ENCODE data around the gene MYNN.

The MYNN gene

DNA sequence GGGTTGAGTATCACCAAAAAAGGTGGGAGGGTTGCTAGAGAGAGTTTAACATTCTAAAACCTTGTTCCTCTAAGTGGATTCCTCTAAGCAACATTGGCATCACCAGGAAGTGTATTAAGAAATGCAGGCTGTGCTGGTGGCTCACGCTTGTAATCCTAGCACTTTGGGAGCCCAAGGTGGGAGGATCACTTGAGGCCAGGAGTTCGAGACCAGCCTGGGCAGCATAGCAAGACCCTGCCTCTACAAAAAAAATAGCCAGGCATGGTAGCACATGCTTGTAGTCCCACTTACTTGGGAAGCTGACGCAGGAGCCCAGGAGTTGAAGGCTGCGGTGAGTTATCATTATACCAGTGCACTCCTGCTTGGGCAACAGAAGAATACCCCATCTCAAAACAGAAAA lies 4.6 kb downstream of the MYNN start:
- DNase-seq (ENCODE audit: low read depth, low spot score), result no peak

DNA sequence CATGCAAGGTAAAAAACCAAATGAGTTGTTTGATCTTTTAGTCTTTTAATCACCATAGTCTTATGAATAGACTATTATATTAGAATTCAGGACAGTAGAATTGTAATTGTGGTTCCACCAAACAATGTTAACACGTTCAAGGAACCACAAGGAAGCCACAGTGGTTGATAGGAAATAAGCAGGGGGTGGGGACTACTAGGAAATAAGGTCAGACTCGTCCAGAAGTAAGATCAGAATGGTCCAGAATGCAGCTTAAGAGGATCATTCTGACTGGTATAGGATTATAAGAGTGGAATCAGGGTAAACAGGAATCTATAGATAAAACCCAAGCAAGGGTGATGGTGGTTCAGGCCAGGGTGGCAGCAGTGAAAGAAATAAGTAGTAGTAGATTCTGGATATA lies 7.5 kb downstream of the MYNN start:
- no peak for DNase-seq (ENCODE audit: low read depth, low spot score)

DNA sequence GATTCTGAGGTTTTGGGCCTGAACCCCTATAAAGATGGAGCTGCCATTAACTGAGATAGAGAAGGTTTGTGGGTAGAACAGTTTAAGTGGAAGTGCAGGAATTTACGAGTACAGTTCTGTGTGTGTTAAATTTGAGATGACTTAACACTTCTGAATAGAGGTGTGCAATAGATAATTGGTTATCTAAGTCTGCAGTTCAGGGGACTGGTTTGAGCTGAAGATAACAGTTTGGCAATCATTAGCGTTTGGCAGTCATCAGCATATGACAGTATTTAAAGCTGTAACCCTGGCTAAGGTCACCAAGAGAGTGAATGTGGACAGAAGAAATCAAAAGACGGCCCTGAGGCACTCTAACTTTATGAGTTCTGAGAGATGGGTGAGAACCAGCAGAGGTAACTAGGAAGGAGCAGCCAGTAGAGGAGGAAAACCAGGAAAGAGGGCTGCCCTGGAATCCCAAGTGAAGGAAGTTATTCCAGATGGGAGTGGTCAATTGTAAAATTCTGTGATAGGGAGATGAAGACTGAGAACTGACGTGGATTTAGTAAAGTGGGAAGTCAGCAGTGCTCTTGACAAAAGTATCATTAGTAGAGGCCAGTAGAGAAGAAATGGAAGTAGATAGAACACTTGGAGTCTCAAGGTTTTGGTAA lies 8.1 kb downstream of the MYNN start:
- DNase-seq (ENCODE audit: low read depth, low spot score), result no peak

DNA sequence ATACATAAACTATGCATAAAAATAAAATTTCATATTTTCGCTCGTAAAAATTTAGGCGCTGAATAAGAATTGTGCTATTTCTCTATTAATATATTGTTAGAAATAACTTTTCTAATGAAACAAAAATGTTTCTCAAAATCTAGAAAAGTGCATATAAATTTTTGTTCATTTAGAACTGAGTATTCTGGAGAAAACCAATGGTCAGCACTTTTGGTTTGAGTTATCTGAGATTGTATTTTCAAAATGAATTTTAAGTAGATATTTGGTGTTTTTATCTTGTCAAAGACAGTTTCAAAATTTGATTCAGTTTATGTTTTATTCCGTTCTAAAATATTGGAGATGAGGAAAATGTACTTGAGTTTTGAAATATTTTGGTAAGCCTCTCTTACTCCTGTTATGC lies 13.9 kb downstream of the MYNN start:
- DNase-seq (ENCODE audit: low read depth, low spot score), result no peak

DNA sequence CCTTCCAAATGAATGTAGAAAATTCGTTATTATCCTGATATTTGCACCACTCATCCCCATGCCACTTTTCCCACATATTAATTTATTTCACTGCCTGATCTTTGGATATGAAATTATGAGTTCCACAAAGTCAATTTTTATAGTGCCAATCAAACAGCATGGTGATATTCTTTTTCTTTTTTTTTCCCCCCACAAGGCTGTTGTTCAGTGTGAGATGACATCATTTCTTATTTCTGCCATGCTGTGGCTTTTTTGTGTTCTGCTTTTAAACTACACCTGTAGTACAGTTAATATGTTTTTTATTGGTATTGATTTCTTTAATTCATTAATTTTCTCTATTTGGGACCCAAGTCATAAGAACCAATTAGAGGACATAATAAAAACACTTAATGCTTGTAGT lies 14.6 kb downstream of the MYNN start:
- no peak for DNase-seq (ENCODE audit: low read depth, low spot score)

DNA sequence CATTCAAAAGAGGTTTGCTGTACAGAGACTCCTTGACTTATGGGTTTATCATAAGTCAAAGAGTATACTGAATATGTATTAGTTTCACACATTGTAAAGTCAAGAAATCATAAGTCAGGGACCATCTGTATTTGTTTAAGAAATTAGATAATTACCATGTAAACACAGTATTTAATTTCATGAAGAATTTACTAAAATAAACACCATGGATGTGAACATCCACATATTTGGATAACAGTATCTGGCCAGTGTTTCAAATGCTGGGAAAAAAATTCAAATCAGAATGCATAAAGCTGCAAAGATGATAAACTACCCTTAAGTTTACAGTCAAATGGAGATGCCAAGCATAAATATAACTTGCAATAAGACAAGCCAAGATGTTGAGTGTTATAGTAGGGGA lies 17.0 kb downstream of the MYNN start:
- DNase-seq (ENCODE audit: low read depth, low spot score), result no peak

DNA sequence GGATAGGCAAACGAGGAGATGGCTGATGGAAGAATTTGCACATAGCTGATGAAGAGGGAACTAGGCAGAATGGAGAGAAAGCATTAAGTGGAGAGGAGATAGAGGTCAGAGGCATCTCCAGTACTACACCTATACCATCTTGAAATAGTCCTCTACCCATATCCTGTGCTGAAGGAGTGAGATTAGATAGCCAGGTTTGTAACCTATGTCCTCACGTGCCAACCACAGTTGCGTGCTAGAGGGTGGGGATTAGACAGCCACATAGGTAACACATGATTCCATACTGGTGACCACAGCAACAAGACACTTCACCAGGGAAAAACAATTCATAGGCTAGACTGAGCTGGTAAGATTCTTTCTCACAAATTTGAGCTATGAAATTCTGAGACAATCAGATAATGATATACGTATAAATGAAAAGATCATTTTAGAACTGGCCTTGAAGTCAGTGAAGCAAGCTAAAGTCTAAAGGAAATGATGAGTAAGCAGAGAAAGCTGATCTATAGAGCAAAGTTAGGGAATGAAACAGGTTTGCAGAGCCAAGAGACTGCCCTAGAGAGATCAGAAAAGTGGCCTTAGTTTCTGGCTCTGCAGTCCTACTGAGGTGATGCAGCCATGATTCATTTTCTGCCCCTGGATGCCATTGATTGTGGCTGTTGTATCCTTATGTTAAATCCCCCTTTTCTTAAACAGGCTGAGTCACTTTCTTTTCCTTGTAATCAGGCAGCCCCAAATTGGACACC lies 17.7 kb downstream of the MYNN start:
- no peak for DNase-seq (ENCODE audit: low read depth, low spot score)

DNA sequence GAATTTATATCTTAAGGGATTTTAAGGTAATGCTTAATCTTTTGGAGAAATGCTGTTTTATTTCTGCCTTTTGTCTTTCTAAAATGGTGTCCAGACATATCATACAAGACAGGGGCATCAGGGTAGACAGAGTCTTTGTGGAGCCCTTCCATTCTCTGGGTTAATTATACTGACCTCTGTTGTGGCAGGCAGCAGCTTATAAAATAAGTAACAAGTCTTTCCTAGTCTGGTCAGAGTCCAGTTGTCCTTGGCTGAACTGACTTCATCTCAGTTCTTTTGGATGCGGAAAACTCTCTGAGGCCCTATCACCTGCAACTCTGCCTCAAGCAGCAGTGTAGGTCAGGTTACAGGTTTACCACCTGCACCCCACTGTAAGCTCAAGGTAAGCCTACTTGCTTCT lies 19.2 kb downstream of the MYNN start:
- DNase-seq (ENCODE audit: low read depth, low spot score), result no peak

DNA sequence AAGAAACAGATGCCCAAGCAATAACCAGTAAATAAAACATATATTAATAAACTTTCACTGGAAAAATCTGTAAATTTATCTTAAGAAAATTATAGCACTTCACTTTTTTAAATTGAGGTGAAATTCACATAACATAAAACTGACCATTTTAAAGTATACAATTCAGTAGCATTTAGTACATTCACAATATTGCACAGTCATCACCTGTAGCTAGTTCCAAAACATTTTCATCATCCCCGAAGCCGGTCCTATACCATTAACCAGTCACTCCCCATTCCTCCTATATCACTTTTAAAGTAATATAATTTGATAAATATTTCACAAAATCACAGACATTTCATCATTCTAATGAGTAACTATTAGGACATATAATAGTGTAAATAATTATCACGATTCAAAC lies 31.5 kb downstream of the MYNN start:
- no peak for DNase-seq (ENCODE audit: low read depth, low spot score)

DNA sequence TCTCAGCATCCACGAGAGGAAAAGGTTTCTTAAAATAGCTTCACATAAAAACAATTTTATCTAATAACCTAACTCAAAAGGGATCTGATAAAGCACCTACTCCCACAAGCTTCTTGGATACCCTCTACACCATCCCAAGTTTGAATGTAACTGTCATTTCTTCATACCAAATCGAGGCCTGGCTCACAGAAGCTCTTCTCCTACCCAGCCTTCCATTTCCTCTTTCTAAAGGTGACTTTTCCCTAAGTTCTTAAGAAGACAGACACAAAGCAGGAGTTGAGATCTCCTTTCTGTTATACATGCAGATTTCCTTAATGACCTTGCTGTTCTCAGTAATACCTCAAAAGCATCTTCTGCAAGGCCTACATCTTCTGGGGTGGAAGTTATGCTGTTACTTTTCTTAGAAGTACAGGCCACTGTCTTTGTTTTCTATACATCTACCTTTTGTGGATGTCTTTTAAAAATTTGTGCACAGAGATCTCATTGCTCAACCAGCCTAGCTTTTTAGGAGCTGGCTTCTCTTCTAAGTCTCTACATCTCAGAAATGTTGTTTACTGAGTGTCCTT lies 36.1 kb downstream of the MYNN start:
- no peak for DNase-seq (ENCODE audit: low read depth, low spot score)

DNA sequence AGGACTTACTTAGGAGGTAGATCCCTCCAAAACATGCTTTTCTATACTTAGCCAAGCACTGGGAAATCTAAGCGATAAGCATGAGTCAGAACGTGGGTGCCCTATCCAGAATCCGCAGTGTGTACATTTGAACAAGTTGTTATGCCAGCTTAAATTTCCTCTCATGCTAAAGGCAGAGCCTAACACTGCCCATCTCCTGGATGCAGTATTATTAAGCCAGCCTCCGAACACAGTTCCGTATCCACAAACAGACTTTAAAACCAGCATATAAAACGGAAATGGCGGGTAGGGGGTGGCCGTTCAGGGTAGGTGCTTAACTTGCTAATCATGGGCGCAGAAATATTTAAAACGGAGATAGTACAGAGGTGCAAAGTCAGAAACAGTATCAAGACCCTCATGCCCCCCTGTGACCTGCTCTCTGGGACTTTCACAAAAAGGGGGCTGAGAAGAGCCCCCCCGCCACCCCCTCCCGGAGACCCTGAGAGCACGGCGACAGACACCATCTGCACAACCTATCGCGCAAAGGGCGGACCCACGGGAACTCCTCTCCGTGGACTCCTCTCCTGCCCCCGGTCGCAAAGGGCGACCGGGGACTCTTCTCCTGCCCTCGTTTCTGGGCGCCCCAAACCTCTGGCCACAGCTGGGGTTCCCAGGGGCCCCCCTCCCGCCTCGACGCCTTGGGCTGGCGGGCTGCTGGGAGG lies 38.6 kb downstream of the MYNN start:
- peak; percentile 48 for DNase-seq (ENCODE audit: low read depth, low spot score)

DNA sequence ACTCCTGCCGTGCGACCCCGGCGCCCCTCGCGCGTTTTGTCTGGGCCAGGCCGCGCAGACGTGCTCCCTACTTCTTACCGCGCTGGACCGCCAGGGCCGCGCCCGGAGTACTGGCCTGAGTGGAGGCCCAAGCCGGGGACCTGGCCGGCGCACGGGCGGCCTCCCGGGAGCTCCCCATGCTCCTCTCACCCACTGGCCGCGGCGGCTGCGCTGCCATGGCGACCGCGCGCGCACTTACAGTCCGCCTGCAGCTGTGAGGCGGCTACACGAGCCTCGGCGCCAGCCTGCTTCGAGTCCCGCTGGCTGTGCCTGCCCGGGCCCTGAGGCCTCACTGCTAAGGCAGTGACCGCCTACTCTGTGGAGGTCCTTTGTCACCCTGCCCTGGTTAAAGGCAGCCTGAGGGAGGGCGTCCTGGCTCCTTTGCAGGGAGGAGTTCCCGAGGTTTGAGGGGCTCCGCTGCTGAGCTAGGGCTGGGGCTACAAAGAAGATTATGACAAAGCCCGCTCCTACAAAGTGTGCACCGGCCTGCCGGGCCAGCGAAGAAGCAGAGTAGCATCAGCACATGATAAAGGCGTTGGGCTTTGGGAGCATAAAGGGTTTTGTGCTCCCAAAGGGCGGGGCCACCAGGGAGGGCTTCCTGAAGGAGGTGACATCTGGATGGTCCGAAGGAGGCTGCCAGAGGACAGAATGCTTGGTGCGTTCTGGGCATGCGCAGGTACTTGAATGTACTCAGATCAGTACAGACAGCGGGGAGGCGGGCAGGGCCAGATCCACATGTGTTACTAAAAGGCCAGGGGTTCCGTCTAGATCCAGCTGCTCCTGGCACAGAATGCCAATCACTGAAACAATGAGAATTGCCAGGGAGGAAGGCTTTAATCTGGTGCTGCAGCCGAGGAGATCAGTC lies 39.4 kb downstream of the MYNN start, which contains the start of the genes LRRC34 and LRRIQ4:
Gene LRRC34 (minus strand): TSS at position 573 of the 904 bp plus-strand sequence. CDS start 356 bp downstream, at position 217.
Gene LRRIQ4 (plus strand): TSS at position 539 of the 904 bp plus-strand sequence. CDS start 9,052 bp downstream, outside the sequence.
- DNase-seq (ENCODE audit: low read depth, low spot score), result peak; percentile 27

DNA sequence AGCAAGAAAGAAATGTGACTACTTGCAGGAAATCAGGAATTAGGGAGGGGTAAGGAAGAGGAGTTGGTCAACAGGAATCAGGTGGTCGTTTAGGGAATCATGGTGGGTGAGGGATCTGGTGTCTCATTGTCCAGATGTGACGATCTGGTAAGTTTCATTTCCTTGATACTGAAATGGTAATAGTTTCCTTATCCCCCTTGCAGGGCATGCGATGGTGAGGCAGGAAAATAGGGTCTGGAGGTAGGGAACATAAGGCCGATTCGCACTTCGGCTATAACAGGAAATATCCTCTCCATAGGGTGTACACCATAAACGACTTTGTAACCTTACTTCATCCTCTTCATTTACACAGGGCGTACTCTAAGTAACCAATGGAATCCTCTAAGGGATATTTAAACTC lies 40.1 kb downstream of the MYNN start:
- DNase-seq (ENCODE audit: low read depth, low spot score), result no peak

DNA sequence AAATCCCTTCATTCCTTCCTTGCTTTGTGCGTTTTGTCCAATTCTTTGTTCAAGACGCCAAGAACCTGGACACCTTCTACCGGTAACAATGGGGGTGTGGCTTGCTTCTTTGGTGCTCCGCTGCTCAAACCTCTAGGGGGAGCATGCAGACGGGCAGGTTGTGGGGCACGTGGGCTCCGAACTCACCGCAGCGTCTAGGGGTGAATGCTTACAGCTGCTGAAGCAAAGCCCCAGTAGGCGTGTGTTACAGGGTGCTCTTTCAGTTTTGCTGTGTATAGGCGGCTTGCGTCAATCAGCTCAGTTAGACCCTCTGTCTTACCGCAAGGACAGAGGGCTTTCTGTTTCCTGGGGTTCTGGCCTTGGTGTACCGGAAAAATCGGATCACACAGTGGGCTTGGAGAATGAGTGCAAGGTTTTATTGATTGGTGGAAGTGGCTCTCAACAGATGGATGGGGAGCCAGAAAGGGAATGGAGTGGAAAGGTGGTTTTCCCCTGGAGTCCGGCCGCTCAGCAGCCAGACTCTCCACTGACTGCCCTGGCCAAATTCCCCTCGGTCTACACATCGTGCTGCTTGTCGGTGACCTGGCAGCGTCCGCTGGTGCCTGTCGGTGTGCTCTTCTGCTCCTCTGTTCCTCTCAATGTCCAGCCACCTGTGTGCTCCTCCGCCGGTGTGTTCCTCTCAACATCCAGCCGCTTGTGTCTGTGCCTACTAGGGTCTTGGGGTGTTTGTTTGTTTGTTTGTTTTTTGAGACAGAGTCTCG lies 40.7 kb downstream of the MYNN start:
- DNase-seq (ENCODE audit: low read depth, low spot score), result no peak

DNA sequence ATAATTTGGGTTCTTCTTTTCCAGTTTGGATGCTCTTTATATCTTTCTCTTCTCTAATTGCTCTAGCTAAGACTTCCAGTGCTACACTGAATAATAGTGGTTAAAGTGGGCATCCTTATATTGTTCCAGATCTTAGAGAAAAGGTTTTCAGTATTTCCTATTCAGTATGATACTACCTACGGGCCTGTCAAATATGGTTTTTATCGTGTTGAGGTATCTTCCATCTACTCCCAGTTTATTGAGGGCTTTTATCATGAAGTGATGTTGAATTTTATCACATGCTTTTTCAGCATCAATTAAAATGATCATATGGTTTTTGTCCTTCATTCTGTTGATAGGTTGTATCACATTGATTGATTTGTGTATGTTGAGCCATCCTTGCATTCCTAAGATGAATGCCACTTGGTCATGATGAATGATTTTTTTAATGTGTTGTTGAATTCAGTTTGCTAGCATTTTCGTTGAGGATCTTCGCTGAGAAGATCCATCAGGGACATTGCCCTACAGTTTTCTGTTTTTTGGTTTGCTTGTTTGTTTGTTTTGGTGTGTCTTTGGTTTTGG lies 42.5 kb downstream of the MYNN start:
- no peak for DNase-seq (ENCODE audit: low read depth, low spot score)

DNA sequence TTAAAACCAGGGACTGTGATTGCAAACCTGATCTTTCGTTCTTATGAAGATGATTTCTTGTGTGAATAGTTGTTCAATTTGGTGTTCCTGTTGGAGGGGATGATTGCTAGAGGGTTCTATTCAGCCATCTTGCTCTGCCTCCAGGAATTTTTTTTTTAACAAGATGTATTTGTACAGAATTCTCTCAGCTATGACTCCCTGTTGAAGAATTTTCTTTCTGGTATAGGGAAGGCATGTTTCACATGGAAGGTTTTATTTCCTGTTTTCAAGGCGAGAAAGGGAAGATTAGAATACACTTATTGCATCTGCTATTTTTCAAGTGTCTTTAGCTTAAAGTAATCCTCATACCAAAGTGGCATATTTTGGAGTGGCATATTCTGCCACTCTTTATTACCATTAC lies 45.1 kb downstream of the MYNN start:
- no peak for DNase-seq (ENCODE audit: low read depth, low spot score)

DNA sequence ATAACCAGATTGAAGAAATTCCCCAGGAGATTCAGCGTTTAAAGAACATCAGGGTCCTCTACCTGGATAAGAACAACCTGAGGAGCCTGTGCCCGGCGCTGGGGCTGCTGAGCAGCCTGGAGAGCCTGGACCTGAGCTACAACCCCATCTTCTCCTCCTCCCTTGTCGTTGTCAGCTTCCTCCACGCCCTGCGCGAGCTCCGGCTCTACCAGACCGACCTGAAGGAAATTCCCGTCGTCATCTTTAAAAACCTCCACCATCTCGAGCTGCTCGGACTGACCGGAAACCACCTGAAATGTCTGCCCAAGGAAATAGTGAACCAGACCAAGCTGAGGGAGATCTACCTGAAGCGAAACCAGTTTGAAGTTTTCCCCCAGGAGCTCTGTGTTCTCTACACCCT lies 48.9 kb downstream of the MYNN start:
- DNase-seq (ENCODE audit: low read depth, low spot score), result no peak

DNA sequence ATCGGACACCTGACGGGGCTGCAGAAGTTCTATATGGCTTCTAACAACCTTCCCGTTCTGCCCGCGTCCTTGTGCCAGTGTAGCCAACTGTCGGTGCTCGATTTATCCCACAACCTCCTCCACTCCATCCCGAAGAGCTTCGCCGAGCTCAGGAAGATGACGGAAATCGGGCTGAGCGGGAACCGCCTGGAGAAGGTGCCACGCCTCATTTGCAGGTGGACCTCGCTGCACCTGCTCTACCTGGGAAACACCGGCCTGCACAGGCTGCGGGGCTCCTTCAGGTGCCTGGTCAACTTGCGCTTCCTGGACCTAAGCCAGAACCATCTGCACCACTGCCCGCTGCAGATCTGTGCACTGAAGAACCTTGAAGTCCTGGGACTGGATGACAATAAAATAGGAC lies 49.3 kb downstream of the MYNN start:
- no peak for DNase-seq (ENCODE audit: low read depth, low spot score)

DNA sequence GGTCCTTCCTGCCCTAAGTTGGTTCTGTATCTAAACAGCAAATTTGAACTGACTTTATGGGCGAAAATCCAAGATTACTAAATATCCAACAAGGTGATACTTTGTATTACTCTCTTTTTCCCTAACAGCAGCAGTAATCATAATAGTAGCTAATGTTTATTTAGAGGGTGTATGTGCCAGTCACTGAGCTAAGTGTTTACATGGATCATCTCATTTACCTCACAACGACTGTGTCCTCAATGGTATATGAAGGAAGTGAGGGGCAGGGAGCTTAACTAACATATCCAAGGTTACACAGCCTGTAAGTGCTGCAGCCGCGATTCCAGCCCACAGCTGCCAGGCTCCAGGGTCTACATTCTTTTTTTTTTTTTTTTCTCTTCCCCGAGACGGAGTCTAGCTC lies 49.8 kb downstream of the MYNN start:
- DNase-seq (ENCODE audit: low read depth, low spot score), result no peak

DNA sequence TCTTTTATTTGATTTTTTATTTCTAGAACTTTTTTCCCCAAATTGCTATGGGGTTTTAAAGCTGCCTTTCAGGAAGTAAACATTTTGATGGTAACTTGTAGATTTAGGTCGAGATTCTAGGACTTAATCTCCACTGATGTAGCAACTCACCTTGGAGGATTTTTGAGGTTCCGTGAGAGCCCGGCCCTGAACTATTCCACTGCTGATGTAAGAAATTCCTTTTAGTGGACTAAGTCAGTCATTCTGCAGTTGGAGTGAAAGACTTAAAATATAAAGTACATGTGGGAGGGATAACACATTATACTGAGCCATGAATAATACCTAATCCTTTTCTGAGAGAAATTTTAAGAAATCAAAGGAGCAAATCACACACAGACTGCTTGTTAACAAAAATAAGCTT lies 52.1 kb downstream of the MYNN start:
- no peak for DNase-seq (ENCODE audit: low read depth, low spot score)
